GM19395 (cell line): ENCODE data around the gene RNF31.
A peak's percentile ranks its signal among the peaks of the same experiment; 100 is the strongest.
"Not testable (repeated sequence)": the region's sequence is repeated elsewhere in the genome, so short reads cannot be mapped to it uniquely, and the experiment has no call there.

Source experiments
- ATAC-seq: cut with Tn5 transposase; IDR thresholded peaks from one replicate; pipeline ENCODE4 v1.9.1; 2021; ENCODE audit warnings: mild to moderate bottlenecking, moderate library complexity; ENCODE audit not compliant: unreplicated experiment

The RNF31 gene

DNA sequence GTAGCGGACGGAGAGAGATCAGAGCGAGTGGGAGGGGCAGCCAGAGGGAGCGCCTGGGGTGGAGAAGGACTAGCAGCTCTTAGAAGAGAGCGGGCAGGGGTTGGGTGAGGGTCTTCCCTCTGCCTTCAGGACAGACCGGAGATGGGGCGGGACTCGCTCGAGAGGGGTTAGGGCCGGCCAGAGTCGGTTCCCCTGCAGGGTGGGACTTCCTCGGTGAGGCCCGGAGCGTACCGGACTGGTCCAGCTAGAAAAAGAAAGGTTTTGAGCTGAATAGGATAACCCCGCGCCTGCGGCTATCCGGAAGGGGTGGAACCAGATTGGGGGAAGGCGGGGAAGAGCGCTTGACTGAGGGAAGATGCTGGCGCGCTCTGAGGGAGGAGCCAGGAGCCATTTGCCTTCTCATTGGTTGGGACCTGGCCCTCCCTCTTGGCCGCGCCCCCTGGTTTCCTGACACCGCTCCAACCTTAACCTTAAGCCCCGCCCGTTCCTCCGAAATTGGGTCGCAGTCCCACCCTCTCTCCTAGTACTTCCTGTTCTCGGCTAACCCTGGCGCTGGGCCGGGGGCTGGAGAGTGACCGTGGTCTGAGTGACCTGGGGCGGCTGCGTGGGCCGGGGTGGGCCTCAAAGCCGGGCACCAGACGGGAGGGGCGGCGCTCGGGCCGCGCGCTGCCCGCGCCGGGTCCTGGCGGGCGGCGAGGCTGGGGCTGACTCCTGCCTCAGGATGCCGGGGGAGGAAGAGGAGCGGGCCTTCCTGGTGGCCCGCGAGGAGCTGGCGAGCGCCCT, at the start of gene RNF31:
Gene RNF31 (plus strand): TSS at position 521 of the 783 bp plus-strand sequence. CDS start 201 bp downstream, at position 722.
- peak; percentile 85 for ATAC-seq

DNA sequence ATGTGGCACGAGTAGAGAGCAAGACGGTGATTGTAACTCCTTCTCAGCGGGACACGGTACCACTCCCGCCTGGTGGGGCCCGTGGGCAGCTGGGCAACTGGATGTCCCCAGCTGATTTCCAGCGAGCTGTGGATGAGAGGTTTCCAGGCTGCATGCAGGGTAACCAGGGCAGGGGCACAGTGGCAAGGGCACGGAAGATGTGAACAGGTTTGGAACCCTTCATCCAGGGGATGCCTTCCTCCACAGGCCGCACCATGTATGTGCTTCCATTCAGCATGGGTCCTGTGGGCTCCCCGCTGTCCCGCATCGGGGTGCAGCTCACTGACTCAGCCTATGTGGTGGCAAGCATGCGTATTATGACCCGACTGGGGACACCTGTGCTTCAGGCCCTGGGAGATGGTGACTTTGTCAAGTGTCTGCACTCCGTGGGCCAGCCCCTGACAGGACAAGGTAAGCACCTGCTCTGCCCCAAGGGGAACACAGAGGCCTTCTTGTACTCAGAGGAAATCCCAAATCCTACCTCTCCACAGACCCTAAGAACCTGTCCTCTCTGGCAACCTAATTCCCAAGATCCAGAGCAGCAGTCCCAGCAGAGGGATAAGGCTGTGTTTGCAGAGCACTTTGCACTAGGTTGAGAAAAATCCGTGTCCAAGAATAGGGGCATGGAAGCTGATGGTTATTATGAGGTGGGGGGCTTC, 48.9 kb upstream of the RNF31 start:
- no peak for ATAC-seq

DNA sequence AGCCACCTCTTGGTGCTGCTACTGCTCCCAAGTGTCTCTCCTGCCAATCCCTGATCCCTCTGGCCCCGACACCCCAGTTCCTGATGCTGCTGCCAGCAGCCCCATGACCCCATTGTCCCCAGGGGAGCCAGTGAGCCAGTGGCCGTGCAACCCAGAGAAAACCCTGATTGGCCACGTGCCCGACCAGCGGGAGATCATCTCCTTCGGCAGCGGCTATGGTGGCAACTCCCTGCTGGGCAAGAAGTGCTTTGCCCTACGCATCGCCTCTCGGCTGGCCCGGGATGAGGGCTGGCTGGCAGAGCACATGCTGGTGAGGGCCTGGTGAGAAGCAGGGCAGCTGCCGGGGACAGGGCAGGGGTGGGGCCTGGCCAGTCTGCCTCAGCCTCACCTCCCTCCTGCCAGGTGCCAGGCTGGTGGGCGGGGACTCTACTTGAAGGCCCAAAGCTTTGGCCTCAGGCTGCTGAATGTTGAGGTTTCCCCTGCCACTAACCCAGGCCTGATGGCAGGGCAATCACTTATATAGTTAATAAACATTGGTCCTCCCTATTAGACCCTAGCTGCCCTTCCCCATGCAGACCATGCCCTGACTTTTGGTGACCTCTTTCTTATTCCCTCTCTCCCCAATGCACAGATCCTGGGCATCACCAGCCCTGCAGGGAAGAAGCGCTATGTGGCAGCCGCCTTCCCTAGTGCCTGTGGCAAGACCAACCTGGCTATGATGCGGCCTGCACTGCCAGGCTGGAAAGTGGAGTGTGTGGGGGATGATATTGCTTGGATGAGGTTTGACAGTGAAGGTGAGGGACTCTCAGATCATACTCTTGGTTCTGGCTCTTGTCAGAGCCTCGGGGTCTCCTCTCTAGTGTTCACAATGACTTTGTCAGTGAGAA, 48.1 kb upstream of the RNF31 start:
- ATAC-seq, result no peak

DNA sequence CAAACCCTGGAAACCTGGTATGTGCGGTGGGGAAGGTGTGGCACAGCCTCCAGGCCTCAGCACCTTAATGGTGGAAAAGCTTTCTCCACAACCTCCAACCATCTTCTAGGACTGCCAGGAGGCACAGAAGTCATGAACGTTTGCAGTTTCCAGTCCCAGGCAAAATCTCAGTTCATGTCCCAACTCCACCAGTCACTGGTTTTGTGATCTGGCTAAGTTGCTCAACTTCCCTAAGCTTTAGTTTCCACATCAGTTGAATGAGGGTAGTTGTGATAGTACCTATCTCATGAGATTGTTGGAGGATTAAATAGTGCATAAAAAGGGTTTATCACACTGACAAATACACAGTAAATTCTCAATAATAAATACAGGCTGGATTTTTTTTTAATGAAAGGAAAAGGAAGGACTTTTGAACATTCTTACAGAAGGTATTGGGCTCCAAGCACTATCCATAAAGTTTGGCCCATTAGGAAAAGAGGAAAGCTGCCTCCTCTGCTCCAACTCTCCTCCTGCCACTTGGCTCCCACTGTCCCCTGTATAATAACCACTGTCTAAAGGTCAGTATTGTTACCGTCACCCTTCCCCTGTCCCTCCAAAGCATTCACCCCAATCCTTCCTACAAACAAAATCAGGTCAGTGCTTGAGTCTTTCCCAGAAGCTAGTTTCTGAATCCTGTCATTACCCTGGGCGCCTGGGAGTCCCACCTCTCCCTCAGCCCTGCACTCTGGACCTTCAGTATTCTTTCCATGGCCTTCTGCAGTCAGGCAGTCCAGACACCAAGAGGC, 46.9 kb upstream of the RNF31 start:
- no peak for ATAC-seq

DNA sequence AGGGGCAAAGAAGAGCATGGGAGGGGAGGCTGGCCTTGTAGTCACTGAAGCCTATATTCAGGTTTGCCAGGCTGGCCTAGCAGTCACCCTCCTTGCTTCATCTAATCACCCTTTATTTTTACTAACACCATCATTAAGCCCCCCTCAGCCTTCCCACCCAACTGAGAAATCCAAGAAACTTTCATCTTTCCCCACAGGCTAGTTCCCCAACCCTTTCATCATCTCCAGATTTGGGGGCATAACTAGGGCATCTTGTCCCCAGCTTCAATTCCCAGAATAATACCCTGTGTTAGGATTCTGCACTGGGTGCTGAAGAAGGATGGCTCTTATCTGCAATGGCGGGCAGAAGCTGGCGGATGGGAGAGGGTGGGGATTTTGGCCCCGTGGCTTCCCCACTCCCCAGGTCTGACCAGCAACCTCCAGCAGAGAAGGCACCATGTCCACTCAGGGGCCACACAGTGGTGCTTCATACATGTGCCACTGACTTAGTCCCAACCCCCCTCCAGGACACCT, 46.3 kb upstream of the RNF31 start:
- no peak for ATAC-seq

DNA sequence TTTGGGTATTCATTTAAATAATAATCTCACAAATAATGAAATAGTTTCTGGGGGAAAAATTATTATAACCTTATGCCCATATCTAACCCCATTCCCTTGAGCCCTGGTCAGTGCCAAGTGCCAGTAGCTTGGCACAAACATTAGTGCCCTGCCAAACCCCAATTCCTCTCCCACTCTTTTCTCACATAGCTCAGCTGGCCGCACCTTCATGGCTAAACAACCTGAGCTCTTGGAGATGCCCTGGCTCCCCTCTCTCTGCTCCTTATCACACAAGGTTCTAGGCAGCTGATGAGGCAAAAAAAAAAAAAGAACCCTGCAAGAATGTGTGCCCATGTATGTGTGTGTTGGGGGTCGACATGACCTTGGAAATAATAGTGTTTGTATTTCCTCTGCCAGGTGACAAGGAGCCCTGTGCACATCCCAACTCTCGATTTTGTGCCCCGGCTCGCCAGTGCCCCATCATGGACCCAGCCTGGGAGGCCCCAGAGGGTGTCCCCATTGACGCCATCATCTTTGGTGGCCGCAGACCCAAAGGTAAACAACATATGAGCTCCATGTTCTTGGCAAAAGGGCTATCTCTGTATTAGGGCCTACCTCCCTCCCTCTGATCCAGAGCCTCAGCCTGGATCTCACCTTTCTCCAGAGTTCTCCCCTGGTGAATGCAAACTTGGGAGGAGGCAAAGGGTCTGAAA, 44.8 kb upstream of the RNF31 start:
- no peak for ATAC-seq

DNA sequence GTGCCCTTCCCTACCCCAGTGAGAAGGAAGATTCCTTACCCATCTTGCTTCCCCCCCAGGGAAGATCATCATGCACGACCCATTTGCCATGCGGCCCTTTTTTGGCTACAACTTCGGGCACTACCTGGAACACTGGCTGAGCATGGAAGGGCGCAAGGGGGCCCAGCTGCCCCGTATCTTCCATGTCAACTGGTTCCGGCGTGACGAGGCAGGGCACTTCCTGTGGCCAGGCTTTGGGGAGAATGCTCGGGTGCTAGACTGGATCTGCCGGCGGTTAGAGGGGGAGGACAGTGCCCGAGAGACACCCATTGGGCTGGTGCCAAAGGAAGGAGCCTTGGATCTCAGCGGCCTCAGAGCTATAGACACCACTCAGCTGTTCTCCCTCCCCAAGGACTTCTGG, 43.8 kb upstream of the RNF31 start:
- no peak for ATAC-seq

DNA sequence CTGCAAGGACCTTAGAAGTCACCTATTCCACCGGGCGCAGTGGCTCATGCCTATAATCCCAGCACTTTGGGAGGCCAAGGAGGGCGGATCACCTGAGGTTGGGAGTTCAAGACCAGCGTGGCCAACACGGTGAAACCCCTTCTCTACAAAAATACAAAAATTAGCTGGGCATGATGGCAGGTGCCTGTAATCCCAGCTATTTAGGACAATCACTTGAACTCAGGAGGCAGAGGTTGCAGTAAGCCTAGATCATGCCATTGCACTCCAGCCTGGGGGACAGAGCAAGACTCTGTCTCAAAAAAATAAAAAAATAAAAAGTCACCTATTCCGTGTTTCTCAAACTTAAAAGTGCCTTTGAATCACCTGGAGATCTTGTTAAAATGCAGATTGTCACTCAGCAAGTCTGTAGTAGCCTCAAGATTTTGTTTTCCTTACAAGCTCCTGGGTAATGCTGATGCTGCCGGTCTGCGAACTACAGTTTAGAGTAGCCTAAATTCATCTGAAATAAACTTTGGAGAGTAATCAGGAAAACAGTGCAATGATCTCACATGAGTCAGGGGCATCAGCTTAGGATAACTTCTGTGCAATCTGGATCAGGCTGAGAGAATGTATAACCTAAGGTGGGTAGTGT, 41.6 kb upstream of the RNF31 start:
- not testable (repeated sequence) for ATAC-seq

DNA sequence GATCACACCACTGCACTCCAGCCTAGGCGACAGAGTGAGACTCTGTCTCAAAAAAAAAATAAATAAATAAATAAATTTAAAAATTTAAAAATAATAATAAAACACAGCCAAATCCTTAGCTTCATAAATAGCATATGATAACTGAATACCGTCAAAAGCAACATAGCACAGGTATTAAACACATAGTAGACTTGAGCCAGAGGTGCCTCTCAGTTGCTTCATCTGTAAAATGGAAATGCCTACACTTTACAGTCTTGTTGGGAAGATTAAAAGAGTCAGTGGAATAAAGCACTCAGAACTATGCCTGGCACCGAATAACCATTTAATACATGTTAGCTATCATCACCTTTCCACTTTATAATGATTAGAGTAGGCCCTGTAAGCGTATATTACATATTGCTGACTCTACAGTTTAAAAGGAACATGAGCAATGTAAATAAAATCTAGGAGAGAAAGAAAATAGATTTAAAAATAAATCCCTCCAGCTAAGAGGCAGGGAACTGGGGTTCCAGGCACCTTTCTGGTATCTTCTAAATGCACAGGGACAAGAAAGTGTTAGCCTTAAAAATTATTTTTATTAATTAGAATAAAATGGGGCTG, 40.5 kb upstream of the RNF31 start:
- ATAC-seq, result no peak

DNA sequence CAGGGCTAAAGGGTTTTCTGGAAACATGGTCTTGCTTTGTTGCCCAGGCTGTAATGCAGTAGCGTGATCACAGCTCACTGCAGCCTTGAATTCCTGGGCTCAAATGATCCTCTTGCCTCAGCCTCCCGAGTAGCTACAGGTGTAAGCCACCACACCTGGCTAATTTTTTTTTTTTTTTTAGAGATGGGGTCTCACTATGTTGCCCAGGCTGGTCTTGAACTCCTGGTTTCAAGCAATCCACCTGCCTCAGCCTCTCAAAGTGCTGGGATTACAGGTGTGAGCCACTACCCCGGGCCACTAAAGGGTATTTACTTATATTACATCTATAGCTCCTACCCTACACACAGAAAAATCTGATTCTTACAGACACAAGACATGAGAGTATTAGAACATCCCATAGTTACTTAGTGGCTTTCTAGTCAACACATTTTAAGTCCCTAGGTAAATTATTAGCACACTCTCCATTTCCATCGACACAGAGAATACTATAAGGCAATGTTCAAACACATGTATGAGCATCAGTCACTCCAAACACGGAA, 38.9 kb upstream of the RNF31 start:
- no peak for ATAC-seq

DNA sequence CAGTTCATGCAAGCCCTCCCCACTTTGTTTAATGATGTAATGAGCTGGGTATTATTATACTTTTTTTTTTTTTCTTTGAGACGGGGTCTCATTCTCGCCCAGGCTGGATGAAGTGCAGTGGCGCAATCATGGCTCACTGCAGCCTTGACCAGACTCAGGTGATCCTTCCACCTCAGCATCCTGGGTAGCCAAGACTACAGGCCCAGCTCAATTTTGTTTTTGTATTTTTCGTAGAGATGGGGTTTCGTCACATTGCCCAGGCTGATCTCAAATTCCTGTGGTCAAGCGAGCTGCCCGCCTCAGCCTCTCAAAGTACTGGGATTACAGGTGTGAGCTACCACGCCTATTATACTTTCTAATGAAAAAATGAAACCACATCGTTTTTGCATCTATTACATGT, 37.2 kb upstream of the RNF31 start:
- no peak for ATAC-seq

DNA sequence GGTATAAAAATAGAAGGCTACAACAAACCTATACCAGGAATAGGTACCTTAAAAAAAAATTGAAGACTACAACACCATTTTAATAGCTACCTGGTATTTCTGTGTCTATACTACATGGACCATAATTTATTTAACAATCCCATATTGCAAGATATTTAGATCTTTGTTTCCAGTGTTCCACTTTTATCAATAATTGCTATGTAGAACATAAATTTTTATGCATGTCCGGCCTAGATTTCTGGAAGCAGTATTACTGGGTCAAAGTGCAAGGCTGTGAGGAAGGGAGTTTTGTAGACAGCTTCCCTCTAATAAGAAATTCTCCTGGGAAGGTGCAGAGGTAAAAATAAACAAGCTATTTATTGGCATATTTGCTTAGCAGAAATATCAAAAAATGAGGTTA, 36.8 kb upstream of the RNF31 start:
- ATAC-seq, result no peak

DNA sequence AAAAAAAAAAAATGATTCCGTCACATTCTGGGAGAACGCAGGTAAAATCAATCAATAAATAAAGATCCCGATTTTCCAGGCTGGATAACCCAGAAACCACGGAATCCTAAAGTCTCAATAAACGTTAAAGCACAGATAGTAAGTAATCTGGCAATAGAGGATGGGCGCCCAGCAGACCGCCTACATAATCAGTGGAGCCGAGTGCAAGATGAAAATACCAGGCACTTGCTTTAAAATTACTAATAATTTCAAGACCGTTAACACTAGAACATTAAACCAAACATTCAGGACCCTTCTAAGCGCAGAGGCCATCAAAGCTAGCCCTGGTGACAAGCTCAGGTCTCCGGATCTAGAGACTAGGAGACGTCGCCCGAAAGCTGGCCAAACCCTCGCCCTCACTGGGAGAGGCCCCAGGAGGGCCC, 33.9 kb upstream of the RNF31 start:
- no peak for ATAC-seq

DNA sequence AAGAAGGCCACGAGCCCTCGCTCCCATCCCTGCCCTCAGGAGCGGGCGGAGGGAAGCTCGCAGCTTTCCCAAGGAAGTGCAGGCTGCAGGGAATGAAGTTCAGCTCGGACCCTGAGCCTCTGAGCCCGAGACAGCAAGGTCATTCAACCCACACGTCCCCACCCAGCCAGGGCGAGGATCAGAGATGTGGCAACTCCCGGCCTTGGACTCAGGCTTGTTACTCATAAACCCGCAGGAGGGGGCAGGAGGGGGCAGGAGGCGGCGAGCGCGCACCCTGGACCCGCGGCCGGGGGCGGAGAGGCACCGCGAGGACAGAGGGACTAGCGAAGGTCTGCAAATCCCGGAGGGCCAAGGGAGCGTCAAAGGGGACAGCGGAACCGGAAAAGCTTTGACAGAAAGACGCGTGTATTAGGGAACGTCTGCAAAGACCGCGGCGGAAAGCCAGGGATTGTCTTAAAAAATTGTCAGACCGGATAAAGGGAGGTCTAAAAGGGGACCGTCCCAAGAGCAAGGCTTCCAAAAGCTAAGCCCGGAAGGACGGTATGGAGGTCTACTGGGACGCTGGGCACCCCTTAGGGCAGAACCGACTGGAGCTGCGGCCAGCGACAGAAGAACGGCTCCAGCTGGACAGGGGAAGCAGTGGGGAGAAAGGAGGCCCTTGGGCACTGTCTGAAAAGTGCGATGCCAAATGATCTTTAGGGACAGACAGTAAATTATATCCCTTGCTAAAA, 33.3 kb upstream of the RNF31 start:
- peak; percentile 34 for ATAC-seq

DNA sequence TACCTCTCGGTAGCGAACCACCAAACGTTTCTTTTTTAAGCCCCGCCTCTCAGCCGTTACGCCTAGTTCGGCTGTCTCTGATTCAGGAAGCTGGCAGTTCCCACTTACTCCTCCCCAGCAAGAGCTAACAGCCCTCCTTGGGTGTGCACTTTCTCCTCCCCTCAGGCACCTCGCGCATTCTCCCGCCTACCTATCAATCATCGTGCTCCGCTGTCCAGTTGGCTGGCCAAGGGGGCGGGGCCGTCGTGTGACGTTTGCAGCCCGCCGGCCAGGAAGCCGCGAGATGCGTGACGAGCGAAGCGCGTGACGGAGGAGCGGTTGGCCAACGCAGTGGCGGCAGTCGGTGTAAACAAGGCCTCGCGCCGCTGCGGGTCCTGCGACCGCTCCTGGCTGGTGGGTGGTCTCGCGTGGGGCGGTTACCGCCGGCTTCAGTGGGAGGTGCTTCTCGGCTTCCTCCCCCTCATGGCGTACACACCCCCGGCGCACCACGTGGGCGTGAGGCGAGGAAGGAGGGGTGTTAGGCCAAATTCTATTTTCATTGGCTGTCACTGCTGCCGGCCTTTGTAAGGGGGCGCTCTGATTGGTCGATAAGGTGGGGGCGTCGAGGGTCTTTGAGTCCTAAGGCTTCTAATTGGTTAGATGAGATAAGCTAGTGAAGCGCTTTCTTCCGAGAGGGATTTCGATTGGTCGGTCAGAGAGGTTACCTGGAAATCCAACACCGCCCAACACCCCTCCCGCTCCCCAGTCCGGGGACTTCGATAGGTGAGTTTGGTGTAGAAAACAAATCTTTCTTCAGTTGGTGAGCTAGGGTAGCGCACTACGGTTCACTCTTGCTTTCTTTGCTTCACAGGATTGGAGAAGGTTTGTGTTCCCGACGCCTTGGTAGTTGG, 32.5 kb upstream of the RNF31 start, which contains the start of the genes DCAF11 and NRL:
Gene DCAF11 (plus strand): TSS at position 246 of the 890 bp plus-strand sequence. CDS start 818 bp downstream, outside the sequence.
Gene NRL (minus strand): TSS at position 418 of the 890 bp plus-strand sequence. CDS start 32,101 bp downstream, outside the sequence.
- ATAC-seq, result peak; percentile 89

DNA sequence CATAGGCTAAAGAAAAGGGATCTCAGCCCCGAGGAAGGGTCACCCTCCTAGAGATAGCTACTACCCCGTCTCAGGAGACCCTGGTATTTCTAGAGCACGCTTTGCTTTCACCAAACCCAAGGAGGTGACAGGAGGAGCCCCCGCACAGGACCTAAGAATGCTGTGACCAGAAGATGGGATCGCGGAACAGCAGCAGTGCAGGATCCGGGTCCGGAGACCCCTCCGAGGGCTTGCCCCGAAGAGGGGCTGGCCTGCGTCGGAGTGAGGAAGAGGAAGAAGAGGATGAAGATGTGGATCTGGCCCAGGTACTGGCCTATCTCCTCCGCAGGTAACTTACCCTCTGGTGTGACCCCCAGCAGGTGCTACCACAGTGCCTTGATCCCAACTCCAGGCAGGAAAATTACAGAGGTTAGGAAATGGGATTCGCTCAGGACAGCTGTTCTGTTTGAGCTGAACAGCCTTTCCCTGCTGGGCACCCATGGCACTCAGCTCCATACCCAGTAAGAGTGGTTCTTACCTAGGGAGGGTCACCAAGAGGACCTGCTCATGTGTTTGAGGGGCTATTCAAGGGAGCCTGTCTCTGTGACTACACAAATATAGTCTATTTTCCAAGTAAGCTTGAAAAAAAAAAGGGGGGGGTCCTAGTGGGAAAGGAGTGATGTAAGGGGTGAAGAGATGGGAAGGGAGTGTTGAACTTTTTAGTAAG, 31.7 kb upstream of the RNF31 start:
- no peak for ATAC-seq
